ENCODE measurements around the gene TBC1D22A. TPM values are rescaled to one million over a fixed set of nuclear protein-coding genes. Genes with fewer than 3 reads are reported as not detected.

The TBC1D22A gene
- total and polyA plus RNA-seq, 10 of the 15 experiments (the other 5 are each of a cell fraction or from before 2014, with no cell fraction given), result 0.63 to 44.7 (median 27.4) TPM

GRCh38 chr22:46774253-46774979 lies 12.0 kb downstream of the TBC1D22A start:
- Histone ChIP-seq H3K9ac (ENCODE audit: control insufficient read depth, insufficient read depth, low read length) (peak overlapping the region; percentile 59), H4K20me1 (ENCODE audit: control insufficient read depth, insufficient read depth) (peaks cover 3% of the 10 kb centered on the region; the same call in 1 of the 2 replicates), H2AFZ (ENCODE audit: control insufficient read depth, low read depth, low read length) (no peak overlapping the region; the same call in none of the 2 replicates), H3K4me1 (ENCODE audit: control insufficient read depth, insufficient read depth, low read length) (peaks cover 63% of the 10 kb centered on the region), H3K4me3 (peak overlapping the region; percentile 73), H3K27ac (ENCODE audit: control insufficient read depth, insufficient read depth) (peak overlapping the region; percentile 94), H3K79me2 (ENCODE audit: control insufficient read depth, insufficient read depth, low read length) (peaks cover 71% of the 10 kb centered on the region), H3K4me2 (ENCODE audit: control insufficient read depth, insufficient read depth) (peak overlapping the region; percentile 75), H3K9me3 (replicated peaks; ENCODE audit: control insufficient read depth, insufficient read depth, low read length) (no peaks in the 10 kb centered on the region), H3K36me3 (ENCODE audit: control insufficient read depth in 2 of 2, insufficient read depth in 2 of 2, low read length in 1 of 2) (peaks cover 1 to 3% of the 10 kb centered on the region in 2 experiments; a peak in 1 of 4 replicates), H3K27me3 (replicated peaks in 1 of 2; ENCODE audit: control insufficient read depth in 2 of 2, insufficient read depth in 2 of 2, low read length in 1 of 2) (no peaks in the 10 kb centered on the region)
- WGBS (ENCODE audit: insufficient coverage, insufficient replicate concordance, low lambda C conversion rate, missing lambda C conversion rate), result under 1% methylated on average over 24 of the region's 24 CpGs
- ATAC-seq (peak; percentile 62), FAIRE-seq (peak; percentile 27), DNase-seq (ENCODE audit: low read depth, low spot score) (no peak)
- CTCF ChIA-PET, result interaction anchor here (0.8 to 8.2 kb wide), 7 partner anchors 11 to 211 kb away, joined by 3 to 117 read pairs (median 4); partner anchors contain the start of gene TBC1D22A
- RAD21 ChIA-PET (ENCODE audit: unreplicated experiment), result interaction anchor here (0.7 to 3.8 kb wide), 6 partner anchors 10 to 187 kb away, joined by 3 to 82 read pairs (median 10); partner anchors contain the start of gene TBC1D22A
- SMC1A ChIA-PET (ENCODE audit: uncharacterized antibody, unreplicated experiment), result interaction anchor here (1.2 to 5.9 kb wide), 6 partner anchors 8 to 29 kb away, joined by 3 to 72 read pairs (median 6); partner anchors contain the start of gene TBC1D22A
- intact Hi-C loops (cut with micrococcal nuclease; ENCODE audit: unreplicated experiment) (loop anchor here (1.0 to 10.0 kb wide), 2 partner anchors 12 to 180 kb away; partner anchors contain the start of gene TBC1D22A), in situ Hi-C loops (cut with MboI) (loop anchor here (25.0 kb wide), 1 partner anchor 1313 kb away; no protein-coding TSS in a partner anchor)
- POLR2A ChIA-PET, result interaction anchor here (0.9 to 5.2 kb wide), 5 partner anchors 10 to 211 kb away, joined by 3 to 56 read pairs (median 6); partner anchors contain the start of gene TBC1D22A
- no TSS peak for BruUV-seq (replicated peaks)
- TF ChIP-seq ATF3 (IDR thresholded peaks at IDR 0.05; ENCODE audit: borderline replicate concordance, extremely low read depth, low read depth, low read length) (no peak), TCF3 (IDR thresholded peaks at IDR 0.05; ENCODE audit: borderline replicate concordance, insufficient read depth, low read depth, low read length) (no peak), NBN (IDR thresholded peaks at IDR 0.05) (0 out of 2 replicates have a peak, but pooled peaks have one; percentile 12), ATF2 (IDR thresholded peaks at IDR 0.05; ENCODE audit: low read length) (peak; percentile 42; the same call in 1 of the 2 replicates), BCL11A (IDR thresholded peaks at IDR 0.05; ENCODE audit: low read depth, low read length) (no peak; the same call in 1 of the 2 replicates), NR2F1 (conservative IDR thresholded peaks at IDR 0.05) (peak; percentile 39; the same call in 1 of the 2 replicates), ZBTB40 (IDR thresholded peaks at IDR 0.05; ENCODE audit: borderline replicate concordance) (peak; percentile 65; the same call in 1 of the 2 replicates), TAF1 (IDR thresholded peaks at IDR 0.05; ENCODE audit: borderline replicate concordance, low read depth, low read length) (peak; percentile 66; the same call in 1 of the 2 replicates), IKZF1 (conservative IDR thresholded peaks at IDR 0.05) (peak; percentile 98), SRF (IDR thresholded peaks at IDR 0.05; ENCODE audit: low read depth in 2 of 2, low read length in 2 of 2) (peak in 1 of 2 experiments; percentile 45; a peak in 1 of 4 replicates), MEF2B (IDR thresholded peaks at IDR 0.05; ENCODE audit: partially characterized antibody, poor library complexity, severe bottlenecking) (peak; percentile 9), TCF12 (IDR thresholded peaks at IDR 0.05; ENCODE audit: low read depth, low read length) (0 out of 2 replicates have a peak, but pooled peaks have one; percentile 59), FOXK2 (IDR thresholded peaks at IDR 0.05) (peak; percentile 52; the same call in 1 of the 2 replicates), CREM (IDR thresholded peaks at IDR 0.05; ENCODE audit: low read depth) (peak; percentile 29; the same call in 1 of the 2 replicates), NR2C1 (IDR thresholded peaks at IDR 0.05) (no peak), JUNB (IDR thresholded peaks at IDR 0.05) (peak; percentile 88)

Data from GM12878 (cell line).